ENCODE measurements around the gene CLCNKB. TPM values are rescaled to one million over a fixed set of nuclear protein-coding genes. Genes with fewer than 3 reads are reported as not detected.

Gene CLCNKB
- total and polyA plus RNA-seq, 2 experiments from 2014 or later: 1.3 to 1.9 TPM

DNA sequence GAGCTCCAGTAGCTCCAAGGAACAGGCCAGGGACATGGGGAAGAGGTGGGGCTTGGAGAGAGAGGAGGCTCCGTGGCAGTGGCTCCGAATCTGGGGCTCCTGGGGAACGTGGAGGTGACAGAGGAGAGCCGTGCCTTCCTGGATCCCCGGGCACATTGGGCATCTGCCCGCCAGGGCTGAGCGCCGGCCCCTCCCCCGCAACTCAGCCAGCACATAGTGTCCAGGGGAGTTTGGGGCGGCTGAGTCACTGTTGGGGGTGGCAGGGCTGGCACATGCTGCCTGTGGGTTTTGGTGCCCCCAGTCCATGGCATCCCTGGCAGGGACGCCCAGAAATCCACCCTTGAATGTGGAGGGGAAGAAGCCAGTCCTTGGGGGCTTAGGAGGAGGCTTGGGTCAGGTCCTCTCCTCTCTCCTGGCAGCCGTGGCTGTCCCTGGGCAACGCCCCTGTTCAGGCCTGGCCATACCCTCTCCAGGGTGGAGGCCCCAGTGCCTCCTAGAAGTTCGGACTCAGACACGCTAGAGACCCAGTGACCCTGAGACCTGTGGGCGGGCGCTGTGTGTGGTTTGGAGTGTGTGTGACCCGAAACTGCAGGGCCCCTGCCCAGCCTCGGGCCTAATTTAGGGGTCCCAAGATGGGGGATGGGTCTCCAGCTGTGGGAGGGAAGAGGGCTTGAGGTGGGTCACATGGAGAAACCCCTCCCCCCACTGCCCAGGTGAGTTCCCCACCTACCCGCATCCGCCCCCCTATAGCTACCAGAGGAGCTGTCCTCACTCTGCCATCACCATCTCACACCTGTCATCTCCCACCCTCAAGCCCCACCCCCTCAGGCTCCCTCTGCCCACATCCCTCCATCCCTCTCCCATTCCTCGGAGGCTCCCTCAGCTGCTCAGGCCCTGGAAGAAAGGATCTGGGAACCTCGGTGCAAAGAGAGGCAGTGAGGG lies 27.4 kb upstream of the CLCNKB start:
- no peaks in the 10 kb centered on the region for H3K36me3 ChIP-seq (ENCODE audit: insufficient read depth)
- Mint-ChIP-seq H3K4me3 (no peak overlapping the region), H3K9me3 (no peaks in the 10 kb centered on the region), H3K27me3 (ENCODE audit: insufficient read depth, low read depth, poor library complexity) (peaks cover 23% of the 10 kb centered on the region), H3K27ac (no peak overlapping the region), H3K36me3 (ENCODE audit: low read depth) (no peaks in the 10 kb centered on the region), H3K4me1 (peaks cover 65% of the 10 kb centered on the region)
- ATAC-seq: peak; percentile 2
- no peak overlapping the region for H3K27ac ChIP-seq (ENCODE audit: low read depth)
- H4K20me1 ChIP-seq (replicated peaks; ENCODE audit: insufficient read depth): no peaks in the 10 kb centered on the region
- peaks cover 38% of the 10 kb centered on the region for H3K4me1 ChIP-seq (ENCODE audit: insufficient read depth)
- H3K4me3 ChIP-seq: no peak overlapping the region
- H3K27me3 ChIP-seq (ENCODE audit: insufficient read depth): no peaks in the 10 kb centered on the region
- no peaks in the 10 kb centered on the region; the same call in 1 of the 2 replicates for H3F3A ChIP-seq (replicated peaks; ENCODE audit: low read depth)
- no peaks in the 10 kb centered on the region for H3K9me2 ChIP-seq (ENCODE audit: insufficient read depth)
- no peaks in the 10 kb centered on the region for H3K79me2 ChIP-seq (replicated peaks; ENCODE audit: insufficient read depth)
- TF ChIP-seq ZNF114 (CRISPR knock-in tag; IDR thresholded peaks at IDR 0.05): no peak
- no peak overlapping the region for H2AFZ ChIP-seq
- peak overlapping the region; percentile 64 for H3K4me2 ChIP-seq
- peak; percentile 50 for DNase-seq (ENCODE audit: low spot score)

- Mint-ChIP-seq H3K27ac (no peak overlapping the region), H3K4me3 (no peak overlapping the region), H3K4me1 (peaks cover 64% of the 10 kb centered on the region), H3K27me3 (ENCODE audit: insufficient read depth, low read depth, poor library complexity) (peaks cover 27% of the 10 kb centered on the region), H3K36me3 (ENCODE audit: low read depth) (no peaks in the 10 kb centered on the region), H3K9me3 (no peaks in the 10 kb centered on the region)
- Histone ChIP-seq H3K4me1 (ENCODE audit: insufficient read depth) (peaks cover 37% of the 10 kb centered on the region), H3F3A (replicated peaks; ENCODE audit: low read depth) (no peaks in the 10 kb centered on the region; the same call in 1 of the 2 replicates), H3K27me3 (ENCODE audit: insufficient read depth) (no peaks in the 10 kb centered on the region), H3K36me3 (ENCODE audit: insufficient read depth) (no peaks in the 10 kb centered on the region), H3K4me2 (peak overlapping the region; percentile 64; the same call in 1 of the 2 replicates), H2AFZ (no peak overlapping the region), H3K79me2 (replicated peaks; ENCODE audit: insufficient read depth) (no peaks in the 10 kb centered on the region), H3K4me3 (no peak overlapping the region), H4K20me1 (replicated peaks; ENCODE audit: insufficient read depth) (no peaks in the 10 kb centered on the region), H3K9me2 (ENCODE audit: insufficient read depth) (no peaks in the 10 kb centered on the region), H3K27ac (ENCODE audit: low read depth) (no peak overlapping the region)
- TF ChIP-seq ETS1 (IDR thresholded peaks at IDR 0.05) (no peak), POLR2AphosphoS5 (IDR thresholded peaks at IDR 0.05; ENCODE audit: low read depth) (no peak), NANOG (IDR thresholded peaks at IDR 0.05; ENCODE audit: borderline replicate concordance) (no peak), EZH2 (IDR thresholded peaks at IDR 0.05; ENCODE audit: low read depth, unreplicated experiment) (no peak), ZNF331 (CRISPR knock-in tag; IDR thresholded peaks at IDR 0.05; ENCODE audit: low read depth) (no peak), ZNF114 (CRISPR knock-in tag; IDR thresholded peaks at IDR 0.05) (no peak), STAT1 (IDR thresholded peaks at IDR 0.05; ENCODE audit: unreplicated experiment) (no peak), EZH2phosphoT487 (IDR thresholded peaks at IDR 0.05; ENCODE audit: unreplicated experiment) (no peak), JUNB (IDR thresholded peaks at IDR 0.05; ENCODE audit: unreplicated experiment) (no peak), CTCF (conservative IDR thresholded peaks at IDR 0.05; ENCODE audit: low read depth in 2 of 2) (no peak), CREB1 (CRISPR knock-in tag; IDR thresholded peaks at IDR 0.05; ENCODE audit: low read depth) (no peak), ZNF462 (CRISPR knock-in tag; IDR thresholded peaks at IDR 0.05) (no peak)
- DNase-seq (ENCODE audit: low spot score) (no peak), ATAC-seq (no peak)
These were observed 26.5 kb upstream of the CLCNKB start for GRCh38 chr1:16017076-16017460.
